ENCODE measurements around the gene ZNF587B. TPM values are rescaled to one million over a fixed set of nuclear protein-coding genes. Genes with fewer than 3 reads are reported as not detected.
A peak's percentile ranks its signal among the peaks of the same experiment; 100 is the strongest.
"Not testable (repeated sequence)": the region's sequence is repeated elsewhere in the genome, so short reads cannot be mapped to it uniquely, and the experiment has no call there.

ZNF587B gene
- polyA plus RNA-seq, 2 of the 4 experiments (the other 2 are of a cell fraction) = 13.2 to 14.9 TPM

DNA sequence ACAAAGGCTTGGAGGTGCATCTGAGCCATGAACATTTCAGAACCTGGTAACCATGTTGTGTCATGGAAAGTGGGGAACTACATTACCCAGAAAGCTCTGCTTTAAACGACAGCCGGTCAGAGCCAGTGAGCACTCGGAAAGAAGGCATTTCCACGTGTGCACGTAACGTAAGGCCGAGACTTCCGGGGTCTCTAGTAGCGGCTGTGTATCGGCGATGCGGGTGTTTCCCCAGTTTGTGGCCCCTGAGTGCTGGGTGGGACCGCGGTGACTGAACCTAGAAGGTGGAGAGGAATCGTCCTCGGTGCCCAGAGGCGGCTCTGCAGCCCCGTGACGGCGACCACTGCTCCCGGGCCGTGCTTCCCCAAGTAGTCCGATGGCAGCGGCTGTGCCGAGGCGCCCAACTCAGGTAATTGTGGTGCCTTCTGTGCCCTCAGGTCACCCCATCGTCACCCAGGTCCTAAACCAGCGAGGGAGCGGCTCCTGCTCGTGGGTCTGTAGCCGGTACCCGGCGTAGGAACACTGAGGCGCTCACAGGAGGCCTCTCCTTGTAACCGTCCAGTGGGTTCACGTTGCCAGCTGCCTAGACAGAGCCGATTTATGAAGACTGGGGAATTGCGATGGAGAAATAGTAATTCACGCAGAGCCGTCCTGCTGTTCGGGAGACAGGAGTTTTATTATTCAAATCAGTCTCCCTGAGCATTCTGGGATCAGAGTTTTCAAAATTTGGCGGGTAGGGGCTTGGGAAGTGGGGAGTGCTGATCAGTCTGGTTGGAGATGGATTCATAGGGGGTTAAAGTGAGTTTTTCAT is 19.8 kb downstream of the ZNF587B start, which contains the start of gene ZNF587:
Gene ZNF587, plus strand, starts transcription at position 194 of the 808 bp plus-strand sequence. Its CDS starts 180 bp downstream, at position 374.
- POLR2A ChIA-PET = interaction anchor here (0.6 to 1.8 kb wide), 5 partner anchors 31 to 104 kb away, joined by 3 to 13 read pairs (median 4); partner anchors contain the start of genes ZNF552, ZNF586 and ZNF776
- peak; percentile 30; the same call in 1 of the 2 replicates for TF ChIP-seq PHF8 (IDR thresholded peaks at IDR 0.05; ENCODE audit: borderline replicate concordance, low read depth)
- TF ChIP-seq, protein P1, sequence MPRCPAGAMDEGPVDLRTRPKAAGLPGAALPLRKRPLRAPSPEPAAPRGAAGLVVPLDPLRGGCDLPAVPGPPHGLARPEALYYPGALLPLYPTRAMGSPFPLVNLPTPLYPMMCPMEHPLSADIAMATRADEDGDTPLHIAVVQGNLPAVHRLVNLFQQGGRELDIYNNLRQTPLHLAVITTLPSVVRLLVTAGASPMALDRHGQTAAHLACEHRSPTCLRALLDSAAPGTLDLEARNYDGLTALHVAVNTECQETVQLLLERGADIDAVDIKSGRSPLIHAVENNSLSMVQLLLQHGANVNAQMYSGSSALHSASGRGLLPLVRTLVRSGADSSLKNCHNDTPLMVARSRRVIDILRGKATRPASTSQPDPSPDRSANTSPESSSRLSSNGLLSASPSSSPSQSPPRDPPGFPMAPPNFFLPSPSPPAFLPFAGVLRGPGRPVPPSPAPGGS (IDR thresholded peaks at IDR 0.05) = 0 out of 3 replicates have a peak, but pooled peaks have one; percentile 27
- peak; percentile 8 for TF ChIP-seq ZFP36 (IDR thresholded peaks at IDR 0.05; ENCODE audit: borderline replicate concordance, partially characterized antibody)
- TF ChIP-seq POLR2A (IDR thresholded peaks at IDR 0.05; ENCODE audit: low read length) = peak; percentile 29; the same call in 1 of the 2 replicates
- TF ChIP-seq, protein P2, sequence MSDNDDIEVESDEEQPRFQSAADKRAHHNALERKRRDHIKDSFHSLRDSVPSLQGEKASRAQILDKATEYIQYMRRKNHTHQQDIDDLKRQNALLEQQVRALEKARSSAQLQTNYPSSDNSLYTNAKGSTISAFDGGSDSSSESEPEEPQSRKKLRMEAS (IDR thresholded peaks at IDR 0.05) = peak; percentile 70
- TF ChIP-seq JUN (IDR thresholded peaks at IDR 0.05) = peak in 1 of 2 experiments; percentile 58; a peak in 1 of 5 replicates
- 0 out of 4 replicates have a peak, but pooled peaks of 1 of the 2 experiments have one; percentile 14 for TF ChIP-seq CEBPB (IDR thresholded peaks at IDR 0.05)
- TF ChIP-seq, protein P3, sequence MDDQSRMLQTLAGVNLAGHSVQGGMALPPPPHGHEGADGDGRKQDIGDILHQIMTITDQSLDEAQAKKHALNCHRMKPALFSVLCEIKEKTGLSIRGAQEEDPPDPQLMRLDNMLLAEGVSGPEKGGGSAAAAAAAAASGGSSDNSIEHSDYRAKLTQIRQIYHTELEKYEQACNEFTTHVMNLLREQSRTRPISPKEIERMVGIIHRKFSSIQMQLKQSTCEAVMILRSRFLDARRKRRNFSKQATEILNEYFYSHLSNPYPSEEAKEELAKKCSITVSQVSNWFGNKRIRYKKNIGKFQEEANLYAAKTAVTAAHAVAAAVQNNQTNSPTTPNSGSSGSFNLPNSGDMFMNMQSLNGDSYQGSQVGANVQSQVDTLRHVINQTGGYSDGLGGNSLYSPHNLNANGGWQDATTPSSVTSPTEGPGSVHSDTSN (IDR thresholded peaks at IDR 0.05) = peak; percentile 88
- TF ChIP-seq MYC (IDR thresholded peaks at IDR 0.05; ENCODE audit: borderline replicate concordance, low read length) = peak; percentile 76; the same call in 1 of the 2 replicates
- CTCF ChIA-PET, H3K4me1 ChIP-seq: not testable (repeated sequence)
- FAIRE-seq (peak; percentile 97), DNase-seq (ENCODE audit: low read depth in 1 of 2, low spot score in 1 of 2) (peak; percentile 75 to 93), ATAC-seq (peak; percentile 99)
- Histone ChIP-seq H3K27ac (peak within 1 kb of the TSS; percentile 78 to 89), H3K9me3 (peaks cover 43% of the 10 kb centered on the region), H3K4me2 (peak within 1 kb of the TSS; percentile 89), H3K4me3 (peak within 1 kb of the TSS; percentile 58)
- 2% methylated on average over 40 of the region's 42 CpGs for WGBS (ENCODE audit: missing lambda C conversion rate)

DNA sequence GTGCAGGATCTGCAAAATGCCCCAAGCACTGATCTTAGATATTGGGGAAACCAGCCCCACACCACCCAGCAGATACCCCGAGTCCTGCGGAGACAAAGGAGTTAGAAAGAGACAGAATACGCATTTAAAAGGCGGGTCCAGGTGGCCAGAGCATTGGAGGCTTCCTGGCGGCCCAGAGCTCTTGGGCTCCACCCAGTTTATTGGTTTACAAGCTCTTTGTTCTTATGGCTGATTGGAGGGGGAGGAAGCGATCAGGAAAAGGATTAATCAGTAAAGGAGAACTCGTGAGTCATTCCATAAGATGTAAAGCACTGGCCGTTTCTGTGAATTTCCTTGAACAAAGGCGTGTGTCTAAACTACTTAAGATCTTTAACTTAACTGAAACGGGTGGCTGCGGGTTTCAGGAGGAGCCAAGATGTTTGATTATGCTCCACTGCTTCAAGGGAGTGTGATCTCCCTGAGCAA is 20.5 kb downstream of the ZNF587B start:
- peak overlapping the region; percentile 58 for H3K4me3 ChIP-seq
- H3K27ac ChIP-seq = peak overlapping the region; percentile 78 to 89
- DNase-seq (ENCODE audit: low read depth in 1 of 2, low spot score in 1 of 2) (peak; percentile 15 to 41), FAIRE-seq (no peak), ATAC-seq (peak; percentile 10 to 11; a peak in 3 of 6 replicates)
- 24% methylated on average over 11 of the region's 11 CpGs for WGBS (ENCODE audit: missing lambda C conversion rate)
- peak overlapping the region; percentile 89 for H3K4me2 ChIP-seq
- 0 out of 2 replicates have a peak, but pooled peaks have one; percentile 67 for TF ChIP-seq HOXA7 (CRISPR knock-in tag; IDR thresholded peaks at IDR 0.05)
- TF ChIP-seq, protein P4, sequence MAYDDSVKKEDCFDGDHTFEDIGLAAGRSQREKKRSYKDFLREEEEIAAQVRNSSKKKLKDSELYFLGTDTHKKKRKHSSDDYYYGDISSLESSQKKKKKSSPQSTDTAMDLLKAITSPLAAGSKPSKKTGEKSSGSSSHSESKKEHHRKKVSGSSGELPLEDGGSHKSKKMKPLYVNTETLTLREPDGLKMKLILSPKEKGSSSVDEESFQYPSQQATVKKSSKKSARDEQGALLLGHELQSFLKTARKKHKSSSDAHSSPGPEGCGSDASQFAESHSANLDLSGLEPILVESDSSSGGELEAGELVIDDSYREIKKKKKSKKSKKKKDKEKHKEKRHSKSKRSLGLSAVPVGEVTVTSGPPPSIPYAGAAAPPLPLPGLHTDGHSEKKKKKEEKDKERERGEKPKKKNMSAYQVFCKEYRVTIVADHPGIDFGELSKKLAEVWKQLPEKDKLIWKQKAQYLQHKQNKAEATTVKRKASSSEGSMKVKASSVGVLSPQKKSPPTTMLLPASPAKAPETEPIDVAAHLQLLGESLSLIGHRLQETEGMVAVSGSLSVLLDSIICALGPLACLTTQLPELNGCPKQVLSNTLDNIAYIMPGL (CRISPR knock-in tag; IDR thresholded peaks at IDR 0.05; ENCODE audit: borderline replicate concordance) = no peak
- CTCF ChIA-PET = no interaction called here
- H3K4me1 ChIP-seq = peaks cover 5% of the 10 kb centered on the region; the same call in 1 of the 3 replicates
- H3K9me3 ChIP-seq = peaks cover 50% of the 10 kb centered on the region
- POLR2A ChIA-PET = interaction anchor here (1.8 kb wide), 1 partner anchor 32 kb away, joined by 4 read pairs; no protein-coding TSS in a partner anchor

DNA sequence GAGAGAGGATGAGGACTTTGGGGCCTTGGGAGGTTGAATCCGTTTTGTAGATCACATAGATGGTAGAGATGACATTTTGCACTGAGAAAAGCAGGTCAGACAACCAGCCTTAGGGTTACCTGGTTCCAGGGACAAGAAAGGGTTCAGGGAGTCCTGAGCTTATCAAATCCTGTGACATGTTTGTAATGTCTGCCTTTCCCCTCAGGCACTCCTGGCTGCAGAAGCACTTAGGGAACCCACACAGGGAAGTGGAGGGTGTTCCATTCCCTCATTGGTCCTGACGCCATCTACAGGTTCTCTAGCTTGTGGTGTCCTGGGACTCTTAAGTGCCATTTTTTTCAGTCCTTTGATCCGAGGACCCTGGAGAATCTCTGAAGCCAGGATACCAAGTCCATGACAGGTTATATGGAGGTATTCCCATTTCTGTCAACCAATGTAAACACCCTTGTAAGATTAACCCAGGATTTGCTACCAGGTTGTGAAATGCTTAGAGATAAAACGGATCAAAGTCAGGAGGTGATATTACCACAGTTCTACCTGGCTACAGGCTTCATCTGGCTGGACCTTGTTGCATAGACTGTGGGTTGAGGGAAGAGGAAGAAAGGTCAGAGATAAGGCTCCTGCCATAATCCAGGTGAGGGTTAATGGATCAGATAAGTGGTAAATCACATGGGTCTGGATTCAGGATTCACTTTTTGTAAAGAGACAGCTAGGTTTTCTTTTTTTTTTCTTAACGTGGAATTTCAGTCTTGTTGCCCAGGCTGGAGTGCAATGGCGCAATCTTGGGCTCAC is 21.9 kb downstream of the ZNF587B start:
- WGBS (ENCODE audit: missing lambda C conversion rate) = 87% methylated on average over 6 of the region's 6 CpGs
- DNase-seq (ENCODE audit: low read depth in 1 of 2, low spot score in 1 of 2); FAIRE-seq; CTCF ChIA-PET; H3K27ac ChIP-seq; H3K4me1 ChIP-seq; H3K4me2 ChIP-seq; H3K4me3 ChIP-seq; ATAC-seq: not testable (repeated sequence)
- H3K9me3 ChIP-seq = peaks cover 60% of the 10 kb centered on the region
- POLR2A ChIA-PET = interaction anchor here (1.8 kb wide), 1 partner anchor 33 kb away, joined by 4 read pairs; no protein-coding TSS in a partner anchor

DNA sequence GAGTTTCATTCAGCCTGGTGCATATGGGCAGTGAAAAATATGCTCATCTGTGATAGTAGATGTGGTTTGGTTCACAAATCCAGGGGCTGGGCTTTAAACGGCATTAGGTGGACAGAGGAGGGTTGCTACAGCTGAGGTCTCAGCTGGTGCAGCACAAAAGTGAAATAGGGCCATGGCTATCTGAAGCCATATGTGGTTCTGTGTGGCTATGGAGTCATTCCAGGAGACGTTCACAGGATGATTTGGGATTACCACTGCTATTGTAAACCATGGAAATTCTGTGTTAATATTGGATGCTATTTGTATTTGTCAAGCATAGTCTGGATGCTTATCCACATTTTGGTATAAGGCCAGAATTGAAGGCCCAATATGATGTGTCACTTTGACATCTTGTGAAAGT is 24.0 kb downstream of the ZNF587B start:
- POLR2A ChIA-PET = not testable (repeated sequence)

More for the DNA sequence above, 24.0 kb downstream of the ZNF587B start:
- FAIRE-seq; H3K4me1 ChIP-seq; CTCF ChIA-PET; DNase-seq (ENCODE audit: low read depth in 1 of 2, low spot score in 1 of 2); H3K27ac ChIP-seq; ATAC-seq; H3K4me2 ChIP-seq; H3K4me3 ChIP-seq: not testable (repeated sequence)
- peaks cover 67% of the 10 kb centered on the region for H3K9me3 ChIP-seq
- WGBS (ENCODE audit: missing lambda C conversion rate) = 97% methylated on average over 2 of the region's 2 CpGs

All from A549 (cell line).